Limb (tissue), 2 donors: ENCODE measurements around the gene ZNF57.
"Not testable (repeated sequence)": the region's sequence is repeated elsewhere in the genome, so short reads cannot be mapped to it uniquely, and the experiment has no call there.

Experiments used
- DNase-seq, 2 donors: peaks; one replicate each; pipeline ENCODE4 v3.0.0-alpha.2; 2016; ENCODE audit errors: extremely low spot score in 2 of 2

Gene ZNF57

GRCh38 chr19:2952953-2953481, 52.3 kb downstream of the ZNF57 start:
- no peak for DNase-seq

DNA sequence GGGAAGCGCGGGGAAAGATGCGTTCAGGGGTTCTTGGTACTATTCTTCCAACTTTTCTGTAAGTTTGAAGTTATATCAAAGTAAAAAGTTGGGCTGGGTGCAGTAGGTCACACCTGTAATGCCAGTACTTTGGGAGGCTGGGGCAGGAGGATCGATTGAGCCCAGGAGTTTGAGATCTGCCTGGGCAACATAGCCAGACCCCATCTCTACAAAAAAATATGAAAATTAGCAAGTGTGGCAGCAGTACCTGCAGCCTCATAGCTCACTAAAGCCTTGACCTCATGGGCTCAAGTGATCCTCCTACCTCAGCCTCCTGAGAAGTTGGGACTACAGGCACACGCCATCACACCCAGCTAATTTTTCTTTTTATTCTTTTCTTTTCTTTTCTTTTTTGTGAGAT, 56.4 kb downstream of the ZNF57 start:
- no peak for DNase-seq

- no peak for DNase-seq
Measured at GRCh38 chr19:2960120-2960519, 59.4 kb downstream of the ZNF57 start.

DNA sequence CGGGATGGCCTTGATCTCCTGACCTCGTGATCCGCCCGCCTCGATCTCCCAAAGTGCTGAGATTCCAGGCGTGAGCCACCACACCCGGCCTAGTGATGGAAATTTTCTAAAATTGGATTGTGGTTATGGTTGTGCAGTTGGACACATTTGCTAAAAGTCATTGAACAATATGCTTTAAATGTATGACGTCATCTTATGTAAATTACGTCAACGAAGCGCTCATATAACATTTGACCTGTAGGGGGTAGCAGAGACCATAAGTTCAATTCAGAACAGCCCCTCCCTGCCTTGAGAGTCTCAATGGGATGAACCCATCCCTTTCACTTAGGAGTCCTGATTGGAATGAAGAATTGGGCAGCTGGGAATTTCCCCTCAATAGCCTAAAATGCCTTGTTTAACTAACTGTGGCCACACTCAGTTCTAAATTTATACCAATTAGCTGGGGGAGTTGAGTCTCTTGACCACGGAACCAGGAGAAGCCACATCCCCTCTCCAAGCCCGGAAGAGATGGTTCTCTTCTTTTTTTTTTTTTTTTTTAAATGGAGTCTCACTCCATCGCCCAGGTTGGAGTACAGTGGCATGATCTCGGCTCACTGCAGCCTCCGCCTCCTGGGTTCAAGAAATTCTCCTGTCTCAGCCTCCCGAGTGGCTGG, 61.4 kb downstream of the ZNF57 start:
- DNase-seq, result peak; percentile 61 to 88

DNA sequence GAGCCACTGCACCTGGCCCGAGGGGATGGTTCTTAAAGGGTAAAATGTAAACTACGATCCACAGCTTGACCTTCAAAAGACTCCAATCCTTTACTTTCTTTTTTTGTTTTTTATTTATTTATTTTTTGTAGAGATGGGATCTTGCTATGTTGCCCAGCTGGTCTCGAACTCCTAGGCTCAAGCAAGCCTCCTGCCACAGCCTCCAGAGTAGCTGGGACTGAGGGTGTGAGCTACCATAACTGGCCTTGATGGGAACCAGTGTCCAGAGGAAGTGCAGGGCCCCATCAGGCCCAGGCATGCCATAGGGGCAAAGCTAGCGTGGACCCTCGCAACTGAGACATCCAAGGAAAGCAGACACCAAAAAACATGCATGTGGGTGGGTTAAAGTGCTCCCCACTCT, 62.4 kb downstream of the ZNF57 start:
- DNase-seq, result no peak

GRCh38 chr19:2963631-2964030, 62.9 kb downstream of the ZNF57 start:
- not testable (repeated sequence) for DNase-seq

- DNase-seq, result no peak
Measured at GRCh38 chr19:2964874-2965273, 64.1 kb downstream of the ZNF57 start.

DNA sequence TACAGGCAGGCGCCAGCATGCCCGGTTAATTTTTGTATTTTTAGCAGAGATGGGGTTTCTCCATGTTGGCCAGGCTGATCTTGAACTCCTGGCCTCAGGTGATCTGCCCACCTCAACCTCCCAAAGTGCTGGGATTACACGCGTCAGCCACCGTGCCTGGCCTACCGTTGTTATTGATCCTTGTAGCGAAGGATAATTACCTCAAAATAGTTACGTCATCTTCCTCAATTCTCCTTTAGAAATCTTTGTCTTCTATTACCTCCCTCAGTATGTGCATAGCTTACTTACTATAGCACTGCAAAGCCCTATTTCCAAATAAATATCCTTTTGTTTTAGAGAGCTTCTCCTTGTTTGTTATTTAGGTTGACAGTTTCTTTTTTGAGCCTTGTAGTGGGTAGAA, 67.2 kb downstream of the ZNF57 start:
- no peak for DNase-seq
